HUES6 (cell line): ENCODE data around the gene UBXN6.
A peak's percentile ranks its signal among the peaks of the same experiment; 100 is the strongest.

Experiments used
- H3K27ac ChIP-seq: 2 replicates; pipeline ENCODE4 v1.7.0; 2013; ENCODE audit warnings: low read depth, mild to moderate bottlenecking, low read length, inconsistent platforms
- H3K27me3 ChIP-seq: 2 replicates; pipeline ENCODE4 v1.6.1; 2013; ENCODE audit warnings: low read length; ENCODE audit not compliant: control insufficient read depth, insufficient read depth
- H3K36me3 ChIP-seq: 2 replicates; pipeline ENCODE4 v1.6.1; 2013; ENCODE audit warnings: low read length; ENCODE audit not compliant: control insufficient read depth, insufficient read depth
- H3K4me1 ChIP-seq: 2 replicates; pipeline ENCODE4 v1.6.1; 2013; ENCODE audit warnings: low read length; ENCODE audit not compliant: control insufficient read depth, insufficient read depth
- H3K4me3 ChIP-seq: 2 replicates; pipeline ENCODE4 v1.5.1; 2013; ENCODE audit warnings: low read depth, low read length
- H3K9ac ChIP-seq: one replicate; pipeline ENCODE4 v1.6.1; 2013; ENCODE audit warnings: mild to moderate bottlenecking, low read length
- H3K9me3 ChIP-seq: 2 replicates; pipeline ENCODE4 v1.6.1; 2013; ENCODE audit warnings: low read depth, low read length; ENCODE audit not compliant: control insufficient read depth, insufficient read depth

Gene UBXN6

DNA sequence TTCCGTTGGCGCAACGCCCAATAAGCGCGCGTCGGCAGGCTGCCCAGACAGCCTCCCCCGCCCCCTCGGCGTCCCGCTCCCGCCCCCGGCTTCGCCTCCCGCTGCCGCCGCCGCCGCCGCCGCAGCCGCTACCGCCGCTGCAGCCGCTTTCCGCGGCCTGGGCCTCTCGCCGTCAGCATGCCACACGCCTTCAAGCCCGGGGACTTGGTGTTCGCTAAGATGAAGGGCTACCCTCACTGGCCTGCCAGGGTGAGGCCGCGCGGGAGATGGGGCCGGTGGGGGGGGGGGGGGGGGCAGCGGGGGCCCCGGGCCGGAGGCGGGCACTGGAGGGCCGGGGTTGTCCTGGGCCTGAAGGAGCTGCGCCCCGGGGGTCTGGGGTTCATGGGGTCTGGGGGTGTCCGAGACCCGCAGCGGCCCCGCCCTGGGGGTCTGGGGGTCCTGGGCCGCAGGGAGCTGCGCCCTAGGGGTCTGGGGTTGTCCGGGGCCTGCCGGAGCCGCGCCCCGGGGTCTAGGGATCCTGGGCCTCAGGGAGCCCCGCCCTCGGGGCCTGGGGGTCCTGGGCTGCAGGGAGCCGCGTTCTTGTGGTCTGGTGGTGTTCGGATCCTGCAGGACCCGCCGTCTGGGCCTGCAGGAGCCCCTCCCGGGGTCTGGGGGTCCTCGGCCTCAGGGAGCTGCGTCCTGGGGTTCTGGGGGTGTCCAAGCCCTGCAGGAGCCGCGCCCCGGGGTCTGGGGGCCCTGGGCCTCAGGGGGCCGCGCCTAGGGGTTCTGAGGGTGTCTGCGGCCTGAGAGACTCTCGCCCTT lies 14.8 kb upstream of the UBXN6 start, which contains the start of gene HDGFL2:
Gene HDGFL2 (plus strand): TSS at position 124 of the 801 bp plus-strand sequence. CDS start 54 bp downstream, at position 178.
- Histone ChIP-seq H3K9me3 (no peaks in the 10 kb centered on the region), H3K36me3 (peaks cover 20% of the 10 kb centered on the region), H3K9ac (peak within 1 kb of the TSS; percentile 71), H3K4me1 (no peaks in the 10 kb centered on the region), H3K27me3 (no peaks in the 10 kb centered on the region), H3K4me3 (peak within 1 kb of the TSS; percentile 60), H3K27ac (peak within 1 kb of the TSS; percentile 7; the same call in 1 of the 2 replicates)

DNA sequence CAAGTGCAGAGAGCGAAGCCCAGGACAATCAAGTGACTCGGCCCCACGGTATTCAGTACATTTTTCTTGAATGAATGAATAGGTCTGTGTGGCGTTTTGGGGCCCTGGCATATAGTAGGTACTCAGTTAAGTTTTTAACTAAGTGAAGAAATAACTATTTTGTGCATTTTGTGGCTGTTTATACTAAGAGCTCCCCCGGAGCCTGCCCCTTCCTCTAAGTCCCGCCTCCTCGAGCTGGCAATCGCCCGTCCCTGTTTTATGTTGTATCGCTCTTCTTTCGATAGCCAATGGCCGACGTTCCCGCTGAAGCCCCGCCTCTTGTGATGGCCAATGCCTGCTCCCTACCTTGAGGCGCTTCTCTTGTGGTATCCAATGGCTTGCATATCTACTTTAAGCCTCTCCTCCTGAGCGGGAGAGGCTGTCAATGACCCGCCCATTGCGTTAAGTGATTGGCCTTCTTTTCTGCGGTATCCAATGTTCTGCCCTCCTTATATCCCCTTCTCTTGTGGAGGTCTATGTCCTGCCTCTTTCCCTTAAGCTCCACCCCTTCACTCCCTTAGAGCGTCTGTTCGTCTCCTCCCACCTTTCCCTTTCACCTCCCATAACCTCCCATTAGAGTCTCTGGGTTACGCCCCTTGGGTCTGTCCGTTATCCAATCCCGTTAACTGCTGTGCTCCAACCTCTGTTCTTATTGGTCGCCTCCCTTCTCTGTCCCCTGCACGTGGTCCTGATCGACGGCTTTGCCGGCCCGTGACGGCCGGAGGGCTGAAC lies 14.0 kb upstream of the UBXN6 start:
- Histone ChIP-seq H3K27me3 (no peaks in the 10 kb centered on the region), H3K4me1 (no peaks in the 10 kb centered on the region), H3K27ac (peak overlapping the region; percentile 7; the same call in 1 of the 2 replicates), H3K36me3 (peaks cover 13% of the 10 kb centered on the region), H3K9ac (peak overlapping the region; percentile 71), H3K4me3 (peak overlapping the region; percentile 59), H3K9me3 (no peaks in the 10 kb centered on the region)

- Histone ChIP-seq H3K9ac (no peak overlapping the region), H3K9me3 (no peaks in the 10 kb centered on the region), H3K27ac (no peak overlapping the region), H3K4me1 (no peaks in the 10 kb centered on the region), H3K4me3 (no peak overlapping the region), H3K36me3 (no peaks in the 10 kb centered on the region), H3K27me3 (no peaks in the 10 kb centered on the region)
Measured at GRCh38 chr19:4467835-4468234, 10.2 kb upstream of the UBXN6 start.

GRCh38 chr19:4464815-4465581 lies 7.4 kb upstream of the UBXN6 start:
- no peaks in the 10 kb centered on the region for H3K9me3 ChIP-seq
- H3K9ac ChIP-seq, result no peak overlapping the region
- H3K4me1 ChIP-seq, result no peaks in the 10 kb centered on the region
- no peak overlapping the region for H3K27ac ChIP-seq
- H3K27me3 ChIP-seq, result no peaks in the 10 kb centered on the region
- no peaks in the 10 kb centered on the region for H3K36me3 ChIP-seq
- H3K4me3 ChIP-seq, result no peak overlapping the region

DNA sequence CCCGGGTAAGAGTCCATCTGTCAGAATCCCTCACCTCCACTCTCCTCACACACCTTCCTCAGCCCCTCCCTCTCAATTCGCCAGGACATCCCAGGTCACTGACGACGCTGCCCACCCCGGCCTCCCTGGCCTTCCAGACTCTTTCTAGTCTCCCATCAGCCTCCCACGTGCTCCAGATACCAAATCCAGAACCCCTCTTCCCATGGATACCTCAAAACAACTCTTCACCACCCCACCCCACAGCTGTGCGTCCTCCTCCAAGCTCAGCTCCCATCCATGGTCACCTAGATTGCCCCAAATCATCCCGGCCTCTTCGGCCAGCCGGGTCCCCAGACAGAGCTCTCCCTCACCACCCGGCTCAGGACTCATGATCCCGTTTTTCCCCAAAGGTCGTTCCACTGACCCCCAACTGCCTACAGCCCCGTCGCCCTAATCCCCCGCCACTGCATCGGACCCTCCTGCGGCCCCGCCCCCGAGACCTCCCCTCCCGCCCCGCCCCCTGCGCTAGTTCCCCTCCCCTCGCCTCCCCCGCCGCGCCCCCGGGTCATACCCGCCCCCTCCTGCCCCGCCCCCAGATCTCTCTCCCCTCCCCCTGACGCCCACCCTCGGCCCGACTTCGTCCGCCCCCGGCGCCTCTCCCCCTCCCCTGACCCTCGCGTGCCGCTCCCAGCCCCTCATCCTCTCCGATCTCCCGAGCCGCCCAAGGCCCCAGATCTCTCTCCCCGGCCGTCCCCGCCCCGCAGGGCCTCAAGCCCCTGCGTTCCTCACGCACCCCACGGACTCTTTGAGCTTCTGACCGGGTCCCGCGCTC lies 546 bp downstream of the UBXN6 start:
- no peaks in the 10 kb centered on the region for H3K27me3 ChIP-seq
- peaks cover 14% of the 10 kb centered on the region for H3K36me3 ChIP-seq
- peak overlapping the region; percentile 85 for H3K4me3 ChIP-seq
- H3K4me1 ChIP-seq, result peaks cover 14% of the 10 kb centered on the region
- H3K9ac ChIP-seq, result peak overlapping the region; percentile 70
- H3K9me3 ChIP-seq, result no peaks in the 10 kb centered on the region
- peak overlapping the region; percentile 78; the same call in 1 of the 2 replicates for H3K27ac ChIP-seq

DNA sequence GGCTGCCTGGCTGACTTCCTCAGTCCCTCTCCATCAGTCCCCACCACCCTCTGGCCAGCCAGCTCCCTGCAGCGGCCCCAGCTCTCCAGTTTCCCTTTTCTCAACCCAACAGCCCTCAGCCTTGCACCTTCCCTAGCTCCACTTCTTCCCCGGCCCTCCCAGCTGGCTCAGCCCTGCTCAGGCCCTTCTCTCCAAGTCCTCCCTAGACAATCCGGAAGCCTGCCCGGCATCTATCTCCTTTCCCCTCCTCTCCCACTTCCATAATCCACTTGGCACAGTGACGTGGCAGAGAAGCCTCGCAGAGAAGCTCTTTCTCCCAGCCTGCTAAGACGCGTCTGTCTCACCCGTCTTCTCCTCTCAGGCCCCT lies 1.1 kb downstream of the UBXN6 start:
- H3K9ac ChIP-seq, result peak overlapping the region; percentile 64
- no peaks in the 10 kb centered on the region for H3K27me3 ChIP-seq
- peaks cover 14% of the 10 kb centered on the region for H3K4me1 ChIP-seq
- no peak overlapping the region for H3K27ac ChIP-seq
- no peaks in the 10 kb centered on the region for H3K9me3 ChIP-seq
- H3K36me3 ChIP-seq, result peaks cover 15% of the 10 kb centered on the region
- H3K4me3 ChIP-seq, result peak overlapping the region; percentile 85

DNA sequence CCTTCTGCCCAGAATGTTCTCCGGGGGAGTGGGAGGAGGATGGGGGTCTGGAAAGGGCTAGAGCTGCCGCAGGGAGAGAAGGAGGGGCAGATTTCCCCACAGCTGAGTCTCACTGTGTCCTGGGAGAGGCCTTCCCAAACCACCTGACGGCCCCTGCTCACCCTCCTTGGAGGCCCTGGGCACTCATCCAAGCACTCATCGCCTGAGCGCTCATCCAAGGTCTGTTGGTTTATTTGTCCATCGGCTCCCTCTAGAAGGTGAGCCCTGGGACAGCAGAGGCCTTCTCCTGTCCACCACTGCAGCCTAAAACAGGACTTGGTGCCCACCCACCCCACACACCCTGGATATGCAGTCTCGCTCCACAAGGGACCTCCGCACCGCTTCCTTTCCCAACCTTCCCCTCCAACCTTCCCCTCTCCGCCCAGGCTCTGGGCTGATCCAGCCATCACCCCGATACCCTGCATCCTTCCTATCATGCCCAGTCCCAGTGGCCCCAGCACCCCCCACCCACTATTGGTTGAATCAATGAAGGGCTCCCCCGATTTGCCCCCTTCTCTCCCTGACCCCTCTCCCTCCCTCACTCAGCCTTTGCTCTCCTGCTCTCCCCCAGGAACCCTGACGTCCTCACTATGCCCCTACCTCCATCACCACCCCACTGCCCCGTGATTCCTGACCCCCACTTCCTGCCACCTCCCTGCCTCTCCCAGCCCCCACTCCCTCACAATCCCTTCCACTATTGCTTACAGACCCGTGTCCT lies 1.7 kb downstream of the UBXN6 start:
- Histone ChIP-seq H3K27ac (no peak overlapping the region), H3K4me3 (peak overlapping the region; percentile 85), H3K9me3 (no peaks in the 10 kb centered on the region), H3K9ac (peak overlapping the region; percentile 64), H3K4me1 (peaks cover 14% of the 10 kb centered on the region), H3K27me3 (no peaks in the 10 kb centered on the region), H3K36me3 (peaks cover 19% of the 10 kb centered on the region)

DNA sequence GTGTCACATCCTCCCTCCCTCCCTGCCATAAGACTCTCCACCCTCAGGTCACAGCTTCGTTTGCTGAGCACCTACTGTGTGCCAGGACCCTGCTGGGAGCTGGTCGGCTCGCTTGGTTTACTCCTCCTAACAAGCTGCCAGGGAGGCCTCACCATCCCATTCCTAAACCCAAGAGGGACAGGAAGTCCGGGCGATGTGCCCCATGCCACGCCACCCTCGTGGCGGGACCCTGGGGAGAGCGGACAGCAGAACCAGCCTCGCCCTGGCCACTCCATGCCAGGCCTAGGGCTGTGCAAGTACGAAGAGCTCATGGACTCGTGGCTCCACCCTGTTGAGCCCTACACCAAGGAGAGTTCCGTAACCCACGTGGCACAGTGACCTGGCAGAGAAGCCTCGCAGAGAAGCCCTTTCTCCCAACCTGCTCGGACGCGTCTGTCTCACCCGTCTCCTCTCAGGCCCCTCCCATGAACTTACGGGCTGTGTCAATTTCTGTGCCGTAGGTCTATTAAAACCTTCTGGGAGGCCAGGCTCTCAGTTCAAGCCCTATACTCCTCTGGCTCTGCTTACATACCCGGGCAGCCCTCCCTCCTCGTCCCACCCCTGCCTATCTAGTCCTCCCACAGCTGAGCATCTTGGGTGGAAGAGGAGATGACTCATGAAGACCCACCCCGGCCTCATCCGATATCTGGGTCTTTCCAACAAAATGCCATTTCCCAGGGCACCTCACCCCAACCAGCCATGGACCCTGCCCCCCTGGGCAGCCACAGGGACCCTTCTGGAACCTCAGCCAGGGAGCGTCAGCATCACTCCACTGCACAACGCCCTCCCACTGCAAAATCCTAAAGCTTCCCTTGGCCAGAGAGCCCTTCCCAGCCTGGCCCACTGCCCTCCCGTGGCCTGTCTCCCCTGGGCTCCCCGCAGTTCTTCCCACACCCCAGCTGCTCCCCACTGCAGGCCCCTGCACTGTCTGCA lies 2.6 kb downstream of the UBXN6 start:
- H3K27me3 ChIP-seq, result no peaks in the 10 kb centered on the region
- H3K4me3 ChIP-seq, result no peak overlapping the region
- H3K36me3 ChIP-seq, result peaks cover 19% of the 10 kb centered on the region
- no peaks in the 10 kb centered on the region for H3K9me3 ChIP-seq
- no peak overlapping the region for H3K27ac ChIP-seq
- peaks cover 14% of the 10 kb centered on the region for H3K4me1 ChIP-seq
- H3K9ac ChIP-seq, result no peak overlapping the region
